WTC11 (cell line): ENCODE data around the gene NINL. TPM values are rescaled to one million over a fixed set of nuclear protein-coding genes. Genes with fewer than 3 reads are reported as not detected.
A peak's percentile ranks its signal among the peaks of the same experiment; 100 is the strongest.

Experiments used
- ATF1 ChIP-seq: sonication (generic); formaldehyde crosslinking; IDR thresholded peaks from 2 replicates; pipeline ENCODE4 v1.8.1; 2023; ENCODE audit warnings: mild to moderate bottlenecking, moderate library complexity, missing genetic modification reagents
- EMX1 ChIP-seq: fragments of 250-450 bp; sonication (Bioruptor Pico); IDR thresholded peaks from 2 replicates; pipeline ENCODE4 v1.8.0; 2021; ENCODE audit warnings: mild to moderate bottlenecking
- ESRRA ChIP-seq: sonication (generic); formaldehyde crosslinking; IDR thresholded peaks from 2 replicates; pipeline ENCODE4 v1.8.1; 2022; ENCODE audit warnings: mild to moderate bottlenecking, missing genetic modification reagents, borderline replicate concordance
- FOXP1 ChIP-seq: sonication (generic); formaldehyde crosslinking; IDR thresholded peaks from 2 replicates; pipeline ENCODE4 v1.8.0; 2022; ENCODE audit warnings: missing genetic modification reagents, mild to moderate bottlenecking, moderate library complexity, borderline replicate concordance
- IRF2 ChIP-seq: sonication (generic); formaldehyde crosslinking; IDR thresholded peaks from 2 replicates; pipeline ENCODE4 v1.8.0; 2022; ENCODE audit warnings: low read depth, missing genetic modification reagents, borderline replicate concordance
- KAT7 ChIP-seq: sonication (generic); formaldehyde crosslinking; IDR thresholded peaks from 2 replicates; pipeline ENCODE4 v1.8.1; 2023; ENCODE audit warnings: missing genetic modification reagents, mild to moderate bottlenecking, borderline replicate concordance
- MYBL2 ChIP-seq: sonication (generic); formaldehyde crosslinking; IDR thresholded peaks from 2 replicates; pipeline ENCODE4 v1.8.1; 2023; ENCODE audit warnings: mild to moderate bottlenecking, moderate library complexity, missing genetic modification reagents
- NFATC4 ChIP-seq: fragments of 250-450 bp; sonication (Bioruptor Pico); IDR thresholded peaks from 2 replicates; pipeline ENCODE4 v1.9.0; 2021; ENCODE audit warnings: mild to moderate bottlenecking
- NR3C1 ChIP-seq: sonication (generic); formaldehyde crosslinking; conservative IDR thresholded peaks from 2 replicates; pipeline ENCODE4 v1.8.1; 2023; ENCODE audit warnings: low read depth, mild to moderate bottlenecking, missing genetic modification reagents
- OVOL2 ChIP-seq: fragments of 250-450 bp; sonication (Bioruptor Pico); IDR thresholded peaks from 2 replicates; pipeline ENCODE4 v1.9.0; 2021; ENCODE audit warnings: mild to moderate bottlenecking, borderline replicate concordance
- PRRX2 ChIP-seq: fragments of 250-450 bp; sonication (Bioruptor Pico); IDR thresholded peaks from 2 replicates; pipeline ENCODE4 v1.8.0; 2021; ENCODE audit warnings: mild to moderate bottlenecking
- SMAD3 ChIP-seq: sonication (generic); formaldehyde crosslinking; IDR thresholded peaks from 2 replicates; pipeline ENCODE4 v1.8.0; 2022; ENCODE audit warnings: missing genetic modification reagents, mild to moderate bottlenecking, borderline replicate concordance
- SMAD4 ChIP-seq: sonication (generic); formaldehyde crosslinking; IDR thresholded peaks from 2 replicates; pipeline ENCODE4 v1.8.0; 2022; ENCODE audit warnings: mild to moderate bottlenecking, missing genetic modification reagents
- SOX15 ChIP-seq: fragments of 250-450 bp; sonication (Bioruptor Pico); IDR thresholded peaks from 2 replicates; pipeline ENCODE4 v1.9.0; 2021; ENCODE audit warnings: mild to moderate bottlenecking
- ZBTB21 ChIP-seq: sonication (generic); formaldehyde crosslinking; IDR thresholded peaks from 2 replicates; pipeline ENCODE4 v1.8.1; 2023; ENCODE audit warnings: mild to moderate bottlenecking, missing genetic modification reagents, borderline replicate concordance
- ZNF121 ChIP-seq: sonication (generic); formaldehyde crosslinking; IDR thresholded peaks from 2 replicates; pipeline ENCODE4 v1.8.0; 2023; ENCODE audit warnings: missing genetic modification reagents
- ZNF138 ChIP-seq: sonication (generic); formaldehyde crosslinking; conservative IDR thresholded peaks from 2 replicates; pipeline ENCODE4 v1.8.1; 2022; ENCODE audit warnings: mild to moderate bottlenecking, moderate library complexity, missing genetic modification reagents
- ZNF263 ChIP-seq: sonication (generic); formaldehyde crosslinking; IDR thresholded peaks from 2 replicates; pipeline ENCODE4 v1.8.1; 2022; ENCODE audit warnings: low read depth, mild to moderate bottlenecking, moderate library complexity, missing genetic modification reagents
- ZNF423 ChIP-seq: fragments of 250-450 bp; sonication (Bioruptor Pico); IDR thresholded peaks from 2 replicates; pipeline ENCODE4 v2.1.2; 2022; ENCODE audit warnings: mild to moderate bottlenecking, moderate library complexity
- ZNF671 ChIP-seq: fragments of 250-450 bp; sonication (Bioruptor Pico); IDR thresholded peaks from 2 replicates; pipeline ENCODE4 v1.8.0; 2021; ENCODE audit warnings: mild to moderate bottlenecking
- total RNA-seq: library from RNA; stranded (reverse); gene quantifications from 3 replicates; pipeline ENCODE4 v1.2.3, GENCODE V29; 2021
- TF ChIP-seq, protein P1 (sequence below): sonication (generic); formaldehyde crosslinking; IDR thresholded peaks from 2 replicates; pipeline ENCODE4 v1.8.1; 2023; ENCODE audit warnings: mild to moderate bottlenecking, missing genetic modification reagents, moderate library complexity
- TF ChIP-seq, protein P2 (sequence below): sonication (generic); formaldehyde crosslinking; conservative IDR thresholded peaks from 2 replicates; pipeline ENCODE4 v1.8.1; 2022; ENCODE audit warnings: mild to moderate bottlenecking, missing genetic modification reagents
- TF ChIP-seq, protein P3 (sequence below): sonication (generic); formaldehyde crosslinking; IDR thresholded peaks from 2 replicates; pipeline ENCODE4 v1.8.1; 2023; ENCODE audit warnings: mild to moderate bottlenecking, moderate library complexity, missing genetic modification reagents
- TF ChIP-seq, protein P4 (sequence below): fragments of 250-450 bp; sonication (Bioruptor Pico); IDR thresholded peaks from 2 replicates; pipeline ENCODE4 v1.9.0; 2021; ENCODE audit warnings: mild to moderate bottlenecking
- TF ChIP-seq, protein P5 (sequence below): sonication (generic); formaldehyde crosslinking; IDR thresholded peaks from 2 replicates; pipeline ENCODE4 v1.8.1; 2022; ENCODE audit warnings: mild to moderate bottlenecking, moderate library complexity, missing genetic modification reagents
- TF ChIP-seq, protein P6 (sequence below): fragments of 250-450 bp; sonication (Bioruptor Pico); IDR thresholded peaks from 2 replicates; pipeline ENCODE4 v1.9.0; 2021; ENCODE audit warnings: mild to moderate bottlenecking
- TF ChIP-seq, protein P7 (sequence below): fragments of 250-450 bp; sonication (Bioruptor Pico); IDR thresholded peaks from 2 replicates; pipeline ENCODE4 v1.9.0; 2021; ENCODE audit warnings: moderate library complexity, mild to moderate bottlenecking, inconsistent platforms, borderline replicate concordance
- TF ChIP-seq, protein P8 (sequence below): sonication (generic); formaldehyde crosslinking; IDR thresholded peaks from 2 replicates; pipeline ENCODE4 v1.8.1; 2022; ENCODE audit warnings: missing genetic modification reagents, borderline replicate concordance
- TF ChIP-seq, protein P9 (sequence below): sonication (generic); formaldehyde crosslinking; IDR thresholded peaks from 2 replicates; pipeline ENCODE4 v1.8.1; 2023; ENCODE audit warnings: mild to moderate bottlenecking, missing genetic modification reagents

NINL gene
- total RNA-seq, 1 experiment from 2014 or later, result 36.0 TPM

DNA sequence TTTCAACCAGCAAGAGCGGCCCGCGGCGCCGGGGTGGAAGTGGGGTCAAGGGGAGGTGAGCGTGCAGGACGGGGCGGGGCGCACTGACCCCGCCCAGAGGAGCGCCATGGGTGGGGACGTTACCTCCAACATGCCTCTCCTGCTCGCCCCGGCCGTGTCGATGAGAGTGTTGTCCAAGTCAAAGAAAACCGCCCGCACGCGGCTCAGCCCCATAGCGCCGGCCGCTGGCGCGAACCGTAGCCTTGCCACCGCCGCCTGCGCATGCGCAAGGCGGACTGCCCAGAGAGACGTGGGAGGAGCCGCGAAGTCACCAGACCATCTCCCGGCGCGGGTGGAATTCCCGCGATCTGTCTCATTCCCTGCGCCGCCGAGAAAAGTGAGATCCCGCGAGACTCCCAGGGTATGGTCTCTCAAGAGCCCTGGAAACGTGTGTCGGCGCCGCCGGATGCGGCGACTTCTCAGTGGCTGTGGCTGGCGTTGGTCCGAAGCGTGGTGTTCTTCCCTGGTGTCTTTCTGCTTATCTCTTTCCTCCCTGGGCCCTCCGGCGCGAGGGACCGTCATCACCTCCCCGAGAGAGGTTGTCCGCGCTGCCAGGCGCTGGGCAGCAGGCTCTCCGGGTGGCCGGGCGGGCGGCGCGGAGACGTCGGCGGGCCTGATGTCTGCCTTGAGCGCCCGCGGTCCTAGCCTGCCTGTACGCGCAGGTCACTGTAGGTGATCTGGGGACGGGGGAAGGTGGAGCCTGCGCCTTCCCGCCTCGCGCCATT, 38.6 kb upstream of the NINL start, which contains the start of gene NANP (continued):
- TF ChIP-seq, protein P1, sequence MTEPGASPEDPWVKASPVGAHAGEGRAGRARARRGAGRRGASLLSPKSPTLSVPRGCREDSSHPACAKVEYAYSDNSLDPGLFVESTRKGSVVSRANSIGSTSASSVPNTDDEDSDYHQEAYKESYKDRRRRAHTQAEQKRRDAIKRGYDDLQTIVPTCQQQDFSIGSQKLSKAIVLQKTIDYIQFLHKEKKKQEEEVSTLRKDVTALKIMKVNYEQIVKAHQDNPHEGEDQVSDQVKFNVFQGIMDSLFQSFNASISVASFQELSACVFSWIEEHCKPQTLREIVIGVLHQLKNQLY (CRISPR knock-in tag), result 0 out of 2 replicates have a peak, but pooled peaks have one; percentile 23
- TF ChIP-seq, protein P2, sequence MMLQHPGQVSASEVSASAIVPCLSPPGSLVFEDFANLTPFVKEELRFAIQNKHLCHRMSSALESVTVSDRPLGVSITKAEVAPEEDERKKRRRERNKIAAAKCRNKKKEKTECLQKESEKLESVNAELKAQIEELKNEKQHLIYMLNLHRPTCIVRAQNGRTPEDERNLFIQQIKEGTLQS (CRISPR knock-in tag), result no peak
- TF ChIP-seq, protein P3, sequence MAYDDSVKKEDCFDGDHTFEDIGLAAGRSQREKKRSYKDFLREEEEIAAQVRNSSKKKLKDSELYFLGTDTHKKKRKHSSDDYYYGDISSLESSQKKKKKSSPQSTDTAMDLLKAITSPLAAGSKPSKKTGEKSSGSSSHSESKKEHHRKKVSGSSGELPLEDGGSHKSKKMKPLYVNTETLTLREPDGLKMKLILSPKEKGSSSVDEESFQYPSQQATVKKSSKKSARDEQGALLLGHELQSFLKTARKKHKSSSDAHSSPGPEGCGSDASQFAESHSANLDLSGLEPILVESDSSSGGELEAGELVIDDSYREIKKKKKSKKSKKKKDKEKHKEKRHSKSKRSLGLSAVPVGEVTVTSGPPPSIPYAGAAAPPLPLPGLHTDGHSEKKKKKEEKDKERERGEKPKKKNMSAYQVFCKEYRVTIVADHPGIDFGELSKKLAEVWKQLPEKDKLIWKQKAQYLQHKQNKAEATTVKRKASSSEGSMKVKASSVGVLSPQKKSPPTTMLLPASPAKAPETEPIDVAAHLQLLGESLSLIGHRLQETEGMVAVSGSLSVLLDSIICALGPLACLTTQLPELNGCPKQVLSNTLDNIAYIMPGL (CRISPR knock-in tag), result peak; percentile 51; the same call in 1 of the 2 replicates
- TF ChIP-seq, protein P4, sequence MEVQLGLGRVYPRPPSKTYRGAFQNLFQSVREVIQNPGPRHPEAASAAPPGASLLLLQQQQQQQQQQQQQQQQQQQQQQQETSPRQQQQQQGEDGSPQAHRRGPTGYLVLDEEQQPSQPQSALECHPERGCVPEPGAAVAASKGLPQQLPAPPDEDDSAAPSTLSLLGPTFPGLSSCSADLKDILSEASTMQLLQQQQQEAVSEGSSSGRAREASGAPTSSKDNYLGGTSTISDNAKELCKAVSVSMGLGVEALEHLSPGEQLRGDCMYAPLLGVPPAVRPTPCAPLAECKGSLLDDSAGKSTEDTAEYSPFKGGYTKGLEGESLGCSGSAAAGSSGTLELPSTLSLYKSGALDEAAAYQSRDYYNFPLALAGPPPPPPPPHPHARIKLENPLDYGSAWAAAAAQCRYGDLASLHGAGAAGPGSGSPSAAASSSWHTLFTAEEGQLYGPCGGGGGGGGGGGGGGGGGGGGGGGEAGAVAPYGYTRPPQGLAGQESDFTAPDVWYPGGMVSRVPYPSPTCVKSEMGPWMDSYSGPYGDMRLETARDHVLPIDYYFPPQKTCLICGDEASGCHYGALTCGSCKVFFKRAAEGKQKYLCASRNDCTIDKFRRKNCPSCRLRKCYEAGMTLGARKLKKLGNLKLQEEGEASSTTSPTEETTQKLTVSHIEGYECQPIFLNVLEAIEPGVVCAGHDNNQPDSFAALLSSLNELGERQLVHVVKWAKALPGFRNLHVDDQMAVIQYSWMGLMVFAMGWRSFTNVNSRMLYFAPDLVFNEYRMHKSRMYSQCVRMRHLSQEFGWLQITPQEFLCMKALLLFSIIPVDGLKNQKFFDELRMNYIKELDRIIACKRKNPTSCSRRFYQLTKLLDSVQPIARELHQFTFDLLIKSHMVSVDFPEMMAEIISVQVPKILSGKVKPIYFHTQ (CRISPR knock-in tag), result no peak
- TF ChIP-seq IRF2 (CRISPR knock-in tag), result no peak
- TF ChIP-seq NFATC4 (CRISPR knock-in tag), result no peak
- TF ChIP-seq OVOL2, result no peak
- peak; percentile 90; the same call in 1 of the 2 replicates for TF ChIP-seq SMAD3 (CRISPR knock-in tag)
- peak; percentile 84; the same call in 1 of the 2 replicates for TF ChIP-seq ESRRA (CRISPR knock-in tag)
- TF ChIP-seq SOX15 (CRISPR knock-in tag), result no peak
- no peak for TF ChIP-seq NR3C1 (CRISPR knock-in tag)
- peak; percentile 21; the same call in 1 of the 2 replicates for TF ChIP-seq ZBTB21
- TF ChIP-seq, protein P5, sequence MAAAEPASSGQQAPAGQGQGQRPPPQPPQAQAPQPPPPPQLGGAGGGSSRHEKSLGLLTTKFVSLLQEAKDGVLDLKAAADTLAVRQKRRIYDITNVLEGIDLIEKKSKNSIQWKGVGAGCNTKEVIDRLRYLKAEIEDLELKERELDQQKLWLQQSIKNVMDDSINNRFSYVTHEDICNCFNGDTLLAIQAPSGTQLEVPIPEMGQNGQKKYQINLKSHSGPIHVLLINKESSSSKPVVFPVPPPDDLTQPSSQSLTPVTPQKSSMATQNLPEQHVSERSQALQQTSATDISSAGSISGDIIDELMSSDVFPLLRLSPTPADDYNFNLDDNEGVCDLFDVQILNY (CRISPR knock-in tag), result peak; percentile 90
- no peak for TF ChIP-seq PRRX2 (CRISPR knock-in tag)
- TF ChIP-seq ZNF121 (CRISPR knock-in tag), result no peak
- 0 out of 2 replicates have a peak, but pooled peaks have one; percentile 22 for TF ChIP-seq ATF1 (CRISPR knock-in tag)
- TF ChIP-seq, protein P6, sequence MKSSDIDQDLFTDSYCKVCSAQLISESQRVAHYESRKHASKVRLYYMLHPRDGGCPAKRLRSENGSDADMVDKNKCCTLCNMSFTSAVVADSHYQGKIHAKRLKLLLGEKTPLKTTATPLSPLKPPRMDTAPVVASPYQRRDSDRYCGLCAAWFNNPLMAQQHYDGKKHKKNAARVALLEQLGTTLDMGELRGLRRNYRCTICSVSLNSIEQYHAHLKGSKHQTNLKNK (CRISPR knock-in tag), result no peak
- no peak for TF ChIP-seq SMAD4
- TF ChIP-seq FOXP1 (CRISPR knock-in tag), result peak; percentile 86
- TF ChIP-seq, protein P7, sequence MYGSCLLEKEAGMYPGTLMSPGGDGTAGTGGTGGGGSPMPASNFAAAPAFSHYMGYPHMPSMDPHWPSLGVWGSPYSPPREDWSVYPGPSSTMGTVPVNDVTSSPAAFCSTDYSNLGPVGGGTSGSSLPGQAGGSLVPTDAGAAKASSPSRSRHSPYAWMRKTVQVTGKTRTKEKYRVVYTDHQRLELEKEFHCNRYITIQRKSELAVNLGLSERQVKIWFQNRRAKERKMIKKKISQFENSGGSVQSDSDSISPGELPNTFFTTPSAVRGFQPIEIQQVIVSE (CRISPR knock-in tag), result no peak
- TF ChIP-seq, protein P8, sequence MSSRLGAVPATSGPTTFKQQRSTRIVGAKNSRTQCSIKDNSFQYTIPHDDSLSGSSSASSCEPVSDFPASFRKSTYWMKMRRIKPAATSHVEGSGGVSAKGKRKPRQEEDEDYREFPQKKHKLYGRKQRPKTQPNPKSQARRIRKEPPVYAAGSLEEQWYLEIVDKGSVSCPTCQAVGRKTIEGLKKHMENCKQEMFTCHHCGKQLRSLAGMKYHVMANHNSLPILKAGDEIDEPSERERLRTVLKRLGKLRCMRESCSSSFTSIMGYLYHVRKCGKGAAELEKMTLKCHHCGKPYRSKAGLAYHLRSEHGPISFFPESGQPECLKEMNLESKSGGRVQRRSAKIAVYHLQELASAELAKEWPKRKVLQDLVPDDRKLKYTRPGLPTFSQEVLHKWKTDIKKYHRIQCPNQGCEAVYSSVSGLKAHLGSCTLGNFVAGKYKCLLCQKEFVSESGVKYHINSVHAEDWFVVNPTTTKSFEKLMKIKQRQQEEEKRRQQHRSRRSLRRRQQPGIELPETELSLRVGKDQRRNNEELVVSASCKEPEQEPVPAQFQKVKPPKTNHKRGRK (CRISPR knock-in tag), result no peak
- no peak for TF ChIP-seq ZNF138 (CRISPR knock-in tag)
- no peak for TF ChIP-seq ZNF423 (CRISPR knock-in tag)
- TF ChIP-seq, protein P9, sequence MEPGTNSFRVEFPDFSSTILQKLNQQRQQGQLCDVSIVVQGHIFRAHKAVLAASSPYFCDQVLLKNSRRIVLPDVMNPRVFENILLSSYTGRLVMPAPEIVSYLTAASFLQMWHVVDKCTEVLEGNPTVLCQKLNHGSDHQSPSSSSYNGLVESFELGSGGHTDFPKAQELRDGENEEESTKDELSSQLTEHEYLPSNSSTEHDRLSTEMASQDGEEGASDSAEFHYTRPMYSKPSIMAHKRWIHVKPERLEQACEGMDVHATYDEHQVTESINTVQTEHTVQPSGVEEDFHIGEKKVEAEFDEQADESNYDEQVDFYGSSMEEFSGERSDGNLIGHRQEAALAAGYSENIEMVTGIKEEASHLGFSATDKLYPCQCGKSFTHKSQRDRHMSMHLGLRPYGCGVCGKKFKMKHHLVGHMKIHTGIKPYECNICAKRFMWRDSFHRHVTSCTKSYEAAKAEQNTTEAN (CRISPR knock-in tag), result 0 out of 2 replicates have a peak, but pooled peaks have one; percentile 41
- 0 out of 2 replicates have a peak, but pooled peaks have one; percentile 63 for TF ChIP-seq MYBL2 (CRISPR knock-in tag)
- no peak for TF ChIP-seq EMX1 (CRISPR knock-in tag)
- 0 out of 2 replicates have a peak, but pooled peaks have one; percentile 49 for TF ChIP-seq KAT7 (CRISPR knock-in tag)
- TF ChIP-seq ZNF671, result no peak
- TF ChIP-seq ZNF263 (CRISPR knock-in tag), result no peak
